B cell (primary cell): ENCODE results near the gene RPL23. TPM values are rescaled to one million over a fixed set of nuclear protein-coding genes. Genes with fewer than 3 reads are reported as not detected.
A peak's percentile ranks its signal among the peaks of the same experiment; 100 is the strongest.

ENCODE experiments used
- ATAC-seq: fragments of 200-7000 bp; cut with Tn5 transposase; one replicate; pipeline ENCODE4 v1.10.0; 2021; ENCODE audit warnings: low read depth, mild to moderate bottlenecking, moderate number of reproducible peaks, moderate library complexity
- CTCF ChIA-PET: fragments of 350-600 bp; sonication (Branson Sonifier 250); formaldehyde crosslinking; loops from one replicate; lab custom pipeline; 2021; ENCODE audit warnings: antibody characterized with exemption, inconsistent platforms; lab: Charles Lee
- POLR2A ChIA-PET: fragments of 350-600 bp; sonication (Branson Sonifier 250); formaldehyde crosslinking; loops from one replicate; lab custom pipeline; 2021; ENCODE audit warnings: antibody characterized with exemption; lab: Charles Lee
- DNase-seq: peaks from one replicate; pipeline ENCODE4 v3.0.0; 2013
- H2AFZ ChIP-seq: 2 replicates; pipeline ENCODE4 v1.6.1; 2012; ENCODE audit warnings: mild to moderate bottlenecking, low read depth, low read length; ENCODE audit not compliant: insufficient read depth, poor library complexity, severe bottlenecking
- H3K27ac ChIP-seq, 2 donors: 1 replicate in 1 of 2; 2 replicates in 1 of 2; pipeline ENCODE4 v1.5.1; 2012 to 2013; ENCODE audit warnings: low read length in 2 of 2, mild to moderate bottlenecking in 2 of 2, moderate library complexity in 1 of 2
- H3K27me3 ChIP-seq, 4 experiments: fragments of 200-600 bp in 1 of 4; sonication (generic) in 1 of 4; replicated peaks in 1 of 4; 1 replicate in 2 of 4; 2 replicates in 2 of 4; pipeline versions ENCODE4 v1.6.1 to v1.7.0; 2013 to 2016; ENCODE audit warnings: low read length in 3 of 4, mild to moderate bottlenecking in 2 of 4, mixed read lengths in 1 of 4, moderate library complexity in 1 of 4; ENCODE audit not compliant: insufficient read depth in 4 of 4, control insufficient read depth in 3 of 4; ENCODE audit errors: control extremely low read depth in 1 of 4
- H3K36me3 ChIP-seq, 2 experiments: replicated peaks in 1 of 2; 1 replicate in 1 of 2; 2 replicates in 1 of 2; pipeline versions ENCODE4 v1.6.1 to v1.7.1; 2013; ENCODE audit warnings: low read length in 1 of 2; ENCODE audit not compliant: insufficient read depth in 2 of 2, control insufficient read depth in 1 of 2; ENCODE audit errors: control extremely low read depth in 1 of 2, extremely low read depth in 1 of 2
- H3K4me1 ChIP-seq, 2 donors: fragments of 200-600 bp in 1 of 2; sonication (generic) in 1 of 2; 1 replicate in 1 of 2; 2 replicates in 1 of 2; pipeline versions ENCODE4 v1.5.1 to v1.6.1; 2013 to 2017; ENCODE audit warnings: low read length in 2 of 2; ENCODE audit not compliant: control insufficient read depth in 2 of 2, insufficient read depth in 2 of 2
- H3K4me2 ChIP-seq: replicated peaks from 2 replicates; pipeline ENCODE3; 2012; ENCODE audit warnings: mild to moderate bottlenecking, low read depth, low read length; ENCODE audit not compliant: poor library complexity, severe bottlenecking
- H3K4me3 ChIP-seq, 5 experiments: fragments of 200-600 bp in 1 of 5; sonication (generic) in 1 of 5; 1 replicate in 3 of 5; 2 replicates in 2 of 5; pipeline versions ENCODE4 v1.5.1 to v1.7.0; 2011 to 2016; ENCODE audit warnings: low read length in 4 of 5, mild to moderate bottlenecking in 4 of 5, low read depth in 2 of 5, control low read depth in 1 of 5, moderate library complexity in 1 of 5; ENCODE audit not compliant: insufficient read depth in 1 of 5; ENCODE audit errors: control extremely low read depth in 1 of 5, extremely low read depth in 1 of 5
- H3K79me2 ChIP-seq: fragments of 200-600 bp; sonication (generic); one replicate; pipeline ENCODE4 v1.6.0; 2016; ENCODE audit warnings: low read length; ENCODE audit not compliant: control insufficient read depth, insufficient read depth
- H3K9ac ChIP-seq: fragments of 200-600 bp; sonication (generic); 2 replicates; pipeline ENCODE4 v1.6.1; 2017; ENCODE audit warnings: mild to moderate bottlenecking, low read length, moderate library complexity
- H3K9me3 ChIP-seq, 3 donors: one replicate each; pipeline versions ENCODE4 v1.6.1 to v1.7.1; 2013; ENCODE audit warnings: low read length in 2 of 3; ENCODE audit not compliant: control insufficient read depth in 2 of 3, insufficient read depth in 1 of 3; ENCODE audit errors: control extremely low read depth in 1 of 3
- H4K20me1 ChIP-seq: 2 replicates; pipeline ENCODE4 v1.6.0; 2012; ENCODE audit warnings: mild to moderate bottlenecking, low read length; ENCODE audit not compliant: insufficient read depth, control insufficient read depth, poor library complexity, severe bottlenecking
- H3K27ac Mint-ChIP-seq: one replicate; pipeline ENCODE4 v1.8.0; 2021; ENCODE audit warnings: mixed read lengths
- H3K27me3 Mint-ChIP-seq: one replicate; pipeline ENCODE4 v1.8.0; 2021; ENCODE audit warnings: mixed read lengths
- H3K4me1 Mint-ChIP-seq: one replicate; pipeline ENCODE4 v1.8.0; 2021; ENCODE audit warnings: mixed read lengths
- H3K4me3 Mint-ChIP-seq: one replicate; pipeline ENCODE4 v1.8.0; 2021; ENCODE audit warnings: mixed read lengths
- H3K9me3 Mint-ChIP-seq: one replicate; pipeline ENCODE4 v1.8.0; 2022; ENCODE audit warnings: mixed read lengths; ENCODE audit not compliant: insufficient read depth
- CTCF ChIP-seq: fragments of 200-600 bp; IDR thresholded peaks from one replicate; pipeline ENCODE4 v1.8.0; 2022; ENCODE audit warnings: antibody characterized with exemption, mild to moderate bottlenecking
- EZH2 ChIP-seq: IDR thresholded peaks from 2 replicates; pipeline ENCODE4 v1.6.1; 2012; ENCODE audit warnings: borderline replicate concordance, low read depth, mild to moderate bottlenecking, moderate library complexity, low read length; ENCODE audit not compliant: insufficient read depth, poor library complexity, severe bottlenecking
- WGBS: methylation state at CpG from one replicate; pipeline ENCODE4 v1.1.5; 2013; ENCODE audit warnings: missing lambda C conversion rate; ENCODE audit not compliant: insufficient coverage; 5-methylcytosine and 5-hydroxymethylcytosine counted together
- intact Hi-C: fragments of 100-400 bp; cut with micrococcal nuclease; formaldehyde crosslinking; loops from one replicate; pipeline ENCODE4 v1.10.0; 2022
- polyA plus RNA-seq: library from polyadenylated mRNA; depleted of rRNA; stranded (reverse); fragments of >200 nt; gene quantifications from 2 replicates; pipeline ENCODE4 v1.2.3, GENCODE V29; 2012
- total RNA-seq, 2 donors: library from RNA; stranded (reverse); fragments of 120-200 nt in 1 of 2; gene quantifications; 1 replicate in 1 of 2; 2 replicates in 1 of 2; pipeline versions ENCODE4 v1.2.3 to v1.2.4, GENCODE V29; 2013 to 2022

The RPL23 gene
- total and polyA plus RNA-seq, 2 donors (not counting 1 experiment from before 2014, with no cell fraction given) = 1,753 to 2,282 TPM

- TF ChIP-seq EZH2 = no peak
- TF ChIP-seq CTCF = no peak
- Histone ChIP-seq H3K79me2 (peaks cover 100% of the 10 kb centered on the region), H4K20me1 (peaks cover 99% of the 10 kb centered on the region), H3K4me3 (peak overlapping the region in 1 of 5 experiments; percentile 19), H3K36me3 (peaks cover 0 to 65% of the 10 kb centered on the region in 2 experiments), H3K27me3 (no peaks in the 10 kb centered on the region), H3K9me3 (no peaks in the 10 kb centered on the region), H3K9ac (peak overlapping the region; percentile 14), H2AFZ (no peak overlapping the region), H3K27ac (peak overlapping the region in 1 of 2 donors; percentile 69), H3K4me2 (peak overlapping the region; percentile 56), H3K4me1 (peaks cover 36 to 62% of the 10 kb centered on the region in 2 donors)
- Mint-ChIP-seq H3K4me3 (peak overlapping the region; percentile 61), H3K27ac (peak overlapping the region; percentile 79), H3K27me3 (no peaks in the 10 kb centered on the region), H3K4me1 (peaks cover 61% of the 10 kb centered on the region), H3K9me3 (no peaks in the 10 kb centered on the region)
- POLR2A ChIA-PET = interaction anchor here (1.0 to 1.6 kb wide), 3 partner anchors 13 to 15 kb away, joined by 6 read pairs; no protein-coding TSS in a partner anchor
- ATAC-seq (peak; percentile 53), DNase-seq (peak; percentile 49)
- 47% methylated on average over 10 of the region's 19 CpGs for WGBS
- CTCF ChIA-PET = interaction anchor here (0.7 to 1.6 kb wide), 4 partner anchors 10 to 270 kb away, joined by 3 read pairs; no protein-coding TSS in a partner anchor
- intact Hi-C loops = no loop called here
Observed at GRCh38 chr17:38883592-38884526, 30.3 kb upstream of the RPL23 start.

- H3K36me3 ChIP-seq = peaks cover 0 to 70% of the 10 kb centered on the region in 2 experiments
- H3K27me3 ChIP-seq = no peaks in the 10 kb centered on the region
- no peak overlapping the region for H3K4me2 ChIP-seq
- ChIA-PET CTCF (no interaction called here), POLR2A (no interaction called here)
- no peak overlapping the region for H3K4me3 Mint-ChIP-seq
- no peaks in the 10 kb centered on the region for H3K9me3 Mint-ChIP-seq
- peaks cover 70% of the 10 kb centered on the region for H3K4me1 Mint-ChIP-seq
- H3K79me2 ChIP-seq = peaks cover 100% of the 10 kb centered on the region
- intact Hi-C loops = no loop called here
- no peak overlapping the region for H3K9ac ChIP-seq
- peak overlapping the region in 1 of 2 donors; percentile 69 for H3K27ac ChIP-seq
- peaks cover 43 to 66% of the 10 kb centered on the region in 2 donors for H3K4me1 ChIP-seq
- no peaks in the 10 kb centered on the region for H3K27me3 Mint-ChIP-seq
- no peak for TF ChIP-seq EZH2
- no peak for TF ChIP-seq CTCF
- DNase-seq = no peak
- peaks cover 99% of the 10 kb centered on the region for H4K20me1 ChIP-seq
- H3K4me3 ChIP-seq = no peak overlapping the region
- no peak overlapping the region for H2AFZ ChIP-seq
- H3K9me3 ChIP-seq = no peaks in the 10 kb centered on the region
- ATAC-seq = no peak
- WGBS = 100% methylated on average over 2 of the region's 2 CpGs
- H3K27ac Mint-ChIP-seq = peak overlapping the region; percentile 32
Observed at GRCh38 chr17:38882870-38883269, 29.3 kb upstream of the RPL23 start.
